ENCODE measurements around the gene PHLDA1. TPM values are rescaled to one million over a fixed set of nuclear protein-coding genes. Genes with fewer than 3 reads are reported as not detected.

PHLDA1 gene
- total and polyA plus RNA-seq, 2 experiments from 2014 or later: 11.7 to 21.6 TPM

DNA sequence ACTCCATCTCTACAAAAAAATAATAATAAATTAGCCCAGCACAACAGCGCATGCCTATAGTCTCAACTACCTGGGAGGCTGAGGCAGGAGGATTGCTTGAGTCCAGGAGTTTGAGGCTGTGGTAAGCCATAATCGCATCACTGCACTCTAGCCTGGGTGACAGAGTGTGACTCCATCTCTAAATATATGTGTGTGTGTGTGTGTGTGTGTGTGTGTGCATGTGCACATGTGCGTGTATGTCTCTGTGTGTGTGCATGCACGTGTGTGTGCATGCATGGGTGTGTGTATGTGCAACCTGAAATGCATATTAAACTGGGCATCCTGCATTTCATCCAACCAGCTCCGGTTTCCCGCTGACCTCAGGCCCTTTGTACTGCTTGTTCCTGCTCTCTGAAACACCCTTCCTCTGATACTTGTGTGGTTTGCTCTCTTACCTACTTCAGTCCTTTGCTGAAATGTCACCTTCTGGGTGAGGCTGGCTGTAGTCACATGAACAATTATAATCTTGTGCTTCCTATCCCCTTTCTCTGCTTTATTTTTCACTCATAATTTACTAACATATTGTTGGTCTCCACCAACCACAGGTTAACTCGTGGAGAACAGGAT lies 46.9 kb downstream of the PHLDA1 start:
- no peak overlapping the region; the same call in 1 of the 2 replicates for H3K27ac Mint-ChIP-seq
- no peak overlapping the region for H3K4me3 ChIP-seq
- H3K4me1 Mint-ChIP-seq: peaks cover 13% of the 10 kb centered on the region; the same call in 2 of the 3 replicates
- H3K79me2 ChIP-seq (replicated peaks; ENCODE audit: insufficient read depth): no peaks in the 10 kb centered on the region
- H4K20me1 ChIP-seq (replicated peaks; ENCODE audit: insufficient read depth): no peaks in the 10 kb centered on the region
- DNase-seq (ENCODE audit: low spot score): no peak
- H3K36me3 Mint-ChIP-seq (ENCODE audit: low read depth): peaks cover 9% of the 10 kb centered on the region
- no peak overlapping the region for H2AFZ ChIP-seq
- H3K9me2 ChIP-seq (ENCODE audit: insufficient read depth): no peaks in the 10 kb centered on the region
- H3K36me3 ChIP-seq (ENCODE audit: insufficient read depth): no peaks in the 10 kb centered on the region
- H3F3A ChIP-seq (replicated peaks; ENCODE audit: low read depth): no peaks in the 10 kb centered on the region
- H3K9me3 Mint-ChIP-seq: peaks cover 14% of the 10 kb centered on the region
- no peak for TF ChIP-seq JUNB (IDR thresholded peaks at IDR 0.05; ENCODE audit: unreplicated experiment)
- no peak for TF ChIP-seq ETS1 (IDR thresholded peaks at IDR 0.05)
- TF ChIP-seq ZNF114 (CRISPR knock-in tag; IDR thresholded peaks at IDR 0.05): no peak
- no peak for TF ChIP-seq NANOG (IDR thresholded peaks at IDR 0.05; ENCODE audit: borderline replicate concordance)
- no peak for TF ChIP-seq EZH2phosphoT487 (IDR thresholded peaks at IDR 0.05; ENCODE audit: unreplicated experiment)
- TF ChIP-seq CREB1 (CRISPR knock-in tag; IDR thresholded peaks at IDR 0.05; ENCODE audit: low read depth): no peak
- TF ChIP-seq EZH2 (IDR thresholded peaks at IDR 0.05; ENCODE audit: low read depth, unreplicated experiment): no peak
- TF ChIP-seq STAT1 (IDR thresholded peaks at IDR 0.05; ENCODE audit: unreplicated experiment): no peak
- no peak for TF ChIP-seq POLR2AphosphoS5 (IDR thresholded peaks at IDR 0.05; ENCODE audit: low read depth)
- TF ChIP-seq ZNF331 (CRISPR knock-in tag; IDR thresholded peaks at IDR 0.05; ENCODE audit: low read depth): no peak
- TF ChIP-seq, protein P1, sequence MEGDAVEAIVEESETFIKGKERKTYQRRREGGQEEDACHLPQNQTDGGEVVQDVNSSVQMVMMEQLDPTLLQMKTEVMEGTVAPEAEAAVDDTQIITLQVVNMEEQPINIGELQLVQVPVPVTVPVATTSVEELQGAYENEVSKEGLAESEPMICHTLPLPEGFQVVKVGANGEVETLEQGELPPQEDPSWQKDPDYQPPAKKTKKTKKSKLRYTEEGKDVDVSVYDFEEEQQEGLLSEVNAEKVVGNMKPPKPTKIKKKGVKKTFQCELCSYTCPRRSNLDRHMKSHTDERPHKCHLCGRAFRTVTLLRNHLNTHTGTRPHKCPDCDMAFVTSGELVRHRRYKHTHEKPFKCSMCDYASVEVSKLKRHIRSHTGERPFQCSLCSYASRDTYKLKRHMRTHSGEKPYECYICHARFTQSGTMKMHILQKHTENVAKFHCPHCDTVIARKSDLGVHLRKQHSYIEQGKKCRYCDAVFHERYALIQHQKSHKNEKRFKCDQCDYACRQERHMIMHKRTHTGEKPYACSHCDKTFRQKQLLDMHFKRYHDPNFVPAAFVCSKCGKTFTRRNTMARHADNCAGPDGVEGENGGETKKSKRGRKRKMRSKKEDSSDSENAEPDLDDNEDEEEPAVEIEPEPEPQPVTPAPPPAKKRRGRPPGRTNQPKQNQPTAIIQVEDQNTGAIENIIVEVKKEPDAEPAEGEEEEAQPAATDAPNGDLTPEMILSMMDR (conservative IDR thresholded peaks at IDR 0.05; ENCODE audit: low read depth in 2 of 2): no peak
- TF ChIP-seq, protein P2, sequence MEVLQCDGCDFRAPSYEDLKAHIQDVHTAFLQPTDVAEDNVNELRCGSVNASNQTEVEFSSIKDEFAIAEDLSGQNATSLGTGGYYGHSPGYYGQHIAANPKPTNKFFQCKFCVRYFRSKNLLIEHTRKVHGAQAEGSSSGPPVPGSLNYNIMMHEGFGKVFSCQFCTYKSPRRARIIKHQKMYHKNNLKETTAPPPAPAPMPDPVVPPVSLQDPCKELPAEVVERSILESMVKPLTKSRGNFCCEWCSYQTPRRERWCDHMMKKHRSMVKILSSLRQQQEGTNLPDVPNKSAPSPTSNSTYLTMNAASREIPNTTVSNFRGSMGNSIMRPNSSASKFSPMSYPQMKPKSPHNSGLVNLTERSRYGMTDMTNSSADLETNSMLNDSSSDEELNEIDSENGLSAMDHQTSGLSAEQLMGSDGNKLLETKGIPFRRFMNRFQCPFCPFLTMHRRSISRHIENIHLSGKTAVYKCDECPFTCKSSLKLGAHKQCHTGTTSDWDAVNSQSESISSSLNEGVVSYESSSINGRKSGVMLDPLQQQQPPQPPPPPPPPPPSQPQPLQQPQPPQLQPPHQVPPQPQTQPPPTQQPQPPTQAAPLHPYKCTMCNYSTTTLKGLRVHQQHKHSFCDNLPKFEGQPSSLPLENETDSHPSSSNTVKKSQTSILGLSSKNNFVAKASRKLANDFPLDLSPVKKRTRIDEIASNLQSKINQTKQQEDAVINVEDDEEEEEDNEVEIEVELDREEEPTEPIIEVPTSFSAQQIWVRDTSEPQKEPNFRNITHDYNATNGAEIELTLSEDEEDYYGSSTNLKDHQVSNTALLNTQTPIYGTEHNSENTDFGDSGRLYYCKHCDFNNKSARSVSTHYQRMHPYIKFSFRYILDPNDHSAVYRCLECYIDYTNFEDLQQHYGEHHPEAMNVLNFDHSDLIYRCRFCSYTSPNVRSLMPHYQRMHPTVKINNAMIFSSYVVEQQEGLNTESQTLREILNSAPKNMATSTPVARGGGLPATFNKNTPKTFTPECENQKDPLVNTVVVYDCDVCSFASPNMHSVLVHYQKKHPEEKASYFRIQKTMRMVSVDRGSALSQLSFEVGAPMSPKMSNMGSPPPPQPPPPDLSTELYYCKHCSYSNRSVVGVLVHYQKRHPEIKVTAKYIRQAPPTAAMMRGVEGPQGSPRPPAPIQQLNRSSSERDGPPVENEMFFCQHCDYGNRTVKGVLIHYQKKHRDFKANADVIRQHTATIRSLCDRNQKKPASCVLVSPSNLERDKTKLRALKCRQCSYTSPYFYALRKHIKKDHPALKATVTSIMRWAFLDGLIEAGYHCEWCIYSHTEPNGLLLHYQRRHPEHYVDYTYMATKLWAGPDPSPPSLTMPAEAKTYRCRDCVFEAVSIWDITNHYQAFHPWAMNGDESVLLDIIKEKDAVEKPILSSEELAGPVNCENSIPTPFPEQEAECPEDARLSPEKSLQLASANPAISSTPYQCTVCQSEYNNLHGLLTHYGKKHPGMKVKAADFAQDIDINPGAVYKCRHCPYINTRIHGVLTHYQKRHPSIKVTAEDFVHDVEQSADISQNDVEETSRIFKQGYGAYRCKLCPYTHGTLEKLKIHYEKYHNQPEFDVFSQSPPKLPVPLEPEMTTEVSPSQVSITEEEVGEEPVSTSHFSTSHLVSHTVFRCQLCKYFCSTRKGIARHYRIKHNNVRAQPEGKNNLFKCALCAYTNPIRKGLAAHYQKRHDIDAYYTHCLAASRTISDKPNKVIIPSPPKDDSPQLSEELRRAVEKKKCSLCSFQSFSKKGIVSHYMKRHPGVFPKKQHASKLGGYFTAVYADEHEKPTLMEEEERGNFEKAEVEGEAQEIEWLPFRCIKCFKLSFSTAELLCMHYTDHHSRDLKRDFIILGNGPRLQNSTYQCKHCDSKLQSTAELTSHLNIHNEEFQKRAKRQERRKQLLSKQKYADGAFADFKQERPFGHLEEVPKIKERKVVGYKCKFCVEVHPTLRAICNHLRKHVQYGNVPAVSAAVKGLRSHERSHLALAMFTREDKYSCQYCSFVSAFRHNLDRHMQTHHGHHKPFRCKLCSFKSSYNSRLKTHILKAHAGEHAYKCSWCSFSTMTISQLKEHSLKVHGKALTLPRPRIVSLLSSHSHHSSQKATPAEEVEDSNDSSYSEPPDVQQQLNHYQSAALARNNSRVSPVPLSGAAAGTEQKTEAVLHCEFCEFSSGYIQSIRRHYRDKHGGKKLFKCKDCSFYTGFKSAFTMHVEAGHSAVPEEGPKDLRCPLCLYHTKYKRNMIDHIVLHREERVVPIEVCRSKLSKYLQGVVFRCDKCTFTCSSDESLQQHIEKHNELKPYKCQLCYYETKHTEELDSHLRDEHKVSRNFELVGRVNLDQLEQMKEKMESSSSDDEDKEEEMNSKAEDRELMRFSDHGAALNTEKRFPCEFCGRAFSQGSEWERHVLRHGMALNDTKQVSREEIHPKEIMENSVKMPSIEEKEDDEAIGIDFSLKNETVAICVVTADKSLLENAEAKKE (CRISPR knock-in tag; IDR thresholded peaks at IDR 0.05): no peak
- TF ChIP-seq REST (IDR thresholded peaks at IDR 0.05; ENCODE audit: unreplicated experiment): no peak
- H3K27ac ChIP-seq (ENCODE audit: low read depth): no peak overlapping the region
- ATAC-seq: no peak
- H3K27me3 ChIP-seq (ENCODE audit: insufficient read depth): no peaks in the 10 kb centered on the region
- H3K27me3 Mint-ChIP-seq (ENCODE audit: insufficient read depth, low read depth, poor library complexity): peaks cover 2% of the 10 kb centered on the region
- 0 out of 2 replicates have a peak, but pooled peaks cover 4% of the 10 kb centered on the region for H3K4me1 ChIP-seq (ENCODE audit: insufficient read depth)
- no peak overlapping the region for H3K4me2 ChIP-seq
- no peak overlapping the region for H3K4me3 Mint-ChIP-seq
